Measurements from ENCODE around the gene HDAC2.
"Not testable (repeated sequence)": the region's sequence is repeated elsewhere in the genome, so short reads cannot be mapped to it uniquely, and the experiment has no call there.

HDAC2 gene

GRCh38 chr6:113920663-113921267 is 50.2 kb downstream of the HDAC2 start:
- no peak overlapping the region for H3K9ac ChIP-seq (ENCODE audit: low read depth, low read length)
- no peaks in the 10 kb centered on the region for H3K36me3 ChIP-seq (ENCODE audit: insufficient read depth, low read length)
- H3K4me1 ChIP-seq (ENCODE audit: insufficient read depth, low read length): peaks cover 5% of the 10 kb centered on the region; the same call in 1 of the 2 replicates
- no peaks in the 10 kb centered on the region for H3K9me3 ChIP-seq (ENCODE audit: control insufficient read depth, insufficient read depth, low read length)

GRCh38 chr6:113910285-113910684 is 60.7 kb downstream of the HDAC2 start:
- H3K4me1 ChIP-seq (ENCODE audit: insufficient read depth, low read length); H3K9ac ChIP-seq (ENCODE audit: low read depth, low read length): not testable (repeated sequence)

GRCh38 chr6:113909224-113909856 is 61.6 kb downstream of the HDAC2 start:
- Histone ChIP-seq H3K9ac (ENCODE audit: low read depth, low read length) (no peak overlapping the region), H3K9me3 (ENCODE audit: control insufficient read depth, insufficient read depth, low read length) (no peaks in the 10 kb centered on the region), H3K36me3 (ENCODE audit: insufficient read depth, low read length) (no peaks in the 10 kb centered on the region), H3K4me1 (ENCODE audit: insufficient read depth, low read length) (no peaks in the 10 kb centered on the region)

More at GRCh38 chr6:113910285-113910684, 60.7 kb downstream of the HDAC2 start:
- H3K36me3 ChIP-seq (ENCODE audit: insufficient read depth, low read length); H3K9me3 ChIP-seq (ENCODE audit: control insufficient read depth, insufficient read depth, low read length): not testable (repeated sequence)

- H3K9ac ChIP-seq (ENCODE audit: low read depth, low read length): no peak overlapping the region
- H3K4me1 ChIP-seq (ENCODE audit: insufficient read depth, low read length): no peaks in the 10 kb centered on the region
- H3K9me3 ChIP-seq (ENCODE audit: control insufficient read depth, insufficient read depth, low read length): no peaks in the 10 kb centered on the region
- no peaks in the 10 kb centered on the region for H3K36me3 ChIP-seq (ENCODE audit: insufficient read depth, low read length)
These were observed 62.1 kb downstream of the HDAC2 start for GRCh38 chr6:113908801-113909200.

GRCh38 chr6:113907102-113907815 is 63.7 kb downstream of the HDAC2 start:
- Histone ChIP-seq H3K9me3 (ENCODE audit: control insufficient read depth, insufficient read depth, low read length) (no peaks in the 10 kb centered on the region), H3K4me1 (ENCODE audit: insufficient read depth, low read length) (no peaks in the 10 kb centered on the region), H3K9ac (ENCODE audit: low read depth, low read length) (no peak overlapping the region), H3K36me3 (ENCODE audit: insufficient read depth, low read length) (no peaks in the 10 kb centered on the region)

- Histone ChIP-seq H3K4me1 (ENCODE audit: insufficient read depth, low read length) (no peaks in the 10 kb centered on the region), H3K9me3 (ENCODE audit: control insufficient read depth, insufficient read depth, low read length) (no peaks in the 10 kb centered on the region), H3K9ac (ENCODE audit: low read depth, low read length) (no peak overlapping the region), H3K36me3 (ENCODE audit: insufficient read depth, low read length) (no peaks in the 10 kb centered on the region)
These were observed 67.2 kb downstream of the HDAC2 start for GRCh38 chr6:113903666-113904330.

- no peaks in the 10 kb centered on the region for H3K4me1 ChIP-seq (ENCODE audit: insufficient read depth, low read length)
- H3K9ac ChIP-seq (ENCODE audit: low read depth, low read length): no peak overlapping the region
- H3K36me3 ChIP-seq (ENCODE audit: insufficient read depth, low read length): no peaks in the 10 kb centered on the region
- H3K9me3 ChIP-seq (ENCODE audit: control insufficient read depth, insufficient read depth, low read length): no peaks in the 10 kb centered on the region
These were observed 69.5 kb downstream of the HDAC2 start for GRCh38 chr6:113901482-113901881.

GRCh38 chr6:113894712-113895674 is 76.0 kb downstream of the HDAC2 start:
- H3K9me3 ChIP-seq (ENCODE audit: control insufficient read depth, insufficient read depth, low read length): no peaks in the 10 kb centered on the region
- H3K36me3 ChIP-seq (ENCODE audit: insufficient read depth, low read length): no peaks in the 10 kb centered on the region
- no peak overlapping the region for H3K9ac ChIP-seq (ENCODE audit: low read depth, low read length)
- no peaks in the 10 kb centered on the region; the same call in 1 of the 2 replicates for H3K4me1 ChIP-seq (ENCODE audit: insufficient read depth, low read length)

- no peaks in the 10 kb centered on the region for H3K36me3 ChIP-seq (ENCODE audit: insufficient read depth, low read length)
- H3K9ac ChIP-seq (ENCODE audit: low read depth, low read length): no peak overlapping the region
- no peaks in the 10 kb centered on the region for H3K9me3 ChIP-seq (ENCODE audit: control insufficient read depth, insufficient read depth, low read length)
- no peaks in the 10 kb centered on the region; the same call in 1 of the 2 replicates for H3K4me1 ChIP-seq (ENCODE audit: insufficient read depth, low read length)
These were observed 77.1 kb downstream of the HDAC2 start for GRCh38 chr6:113893866-113894265.

GRCh38 chr6:113893451-113893850 is 77.5 kb downstream of the HDAC2 start:
- Histone ChIP-seq H3K4me1 (ENCODE audit: insufficient read depth, low read length) (no peaks in the 10 kb centered on the region; the same call in 1 of the 2 replicates), H3K9ac (ENCODE audit: low read depth, low read length) (no peak overlapping the region), H3K36me3 (ENCODE audit: insufficient read depth, low read length) (no peaks in the 10 kb centered on the region), H3K9me3 (ENCODE audit: control insufficient read depth, insufficient read depth, low read length) (no peaks in the 10 kb centered on the region)

- Histone ChIP-seq H3K9ac (ENCODE audit: low read depth, low read length) (no peak overlapping the region), H3K9me3 (ENCODE audit: control insufficient read depth, insufficient read depth, low read length) (no peaks in the 10 kb centered on the region)
These were observed 81.9 kb downstream of the HDAC2 start for GRCh38 chr6:113888956-113889630.

GRCh38 chr6:113888493-113888892 is 82.5 kb downstream of the HDAC2 start:
- Histone ChIP-seq H3K9me3 (ENCODE audit: control insufficient read depth, insufficient read depth, low read length) (no peaks in the 10 kb centered on the region), H3K36me3 (ENCODE audit: insufficient read depth, low read length) (no peaks in the 10 kb centered on the region), H3K9ac (ENCODE audit: low read depth, low read length) (no peak overlapping the region)

More at GRCh38 chr6:113888956-113889630, 81.9 kb downstream of the HDAC2 start:
- Histone ChIP-seq H3K36me3 (ENCODE audit: insufficient read depth, low read length) (no peaks in the 10 kb centered on the region), H3K4me1 (ENCODE audit: insufficient read depth, low read length) (no peaks in the 10 kb centered on the region; the same call in 1 of the 2 replicates)

GRCh38 chr6:113886512-113886911 is 84.4 kb downstream of the HDAC2 start:
- Histone ChIP-seq H3K4me1 (ENCODE audit: insufficient read depth, low read length) (no peaks in the 10 kb centered on the region), H3K9me3 (ENCODE audit: control insufficient read depth, insufficient read depth, low read length) (no peaks in the 10 kb centered on the region), H3K9ac (ENCODE audit: low read depth, low read length) (no peak overlapping the region), H3K36me3 (ENCODE audit: insufficient read depth, low read length) (no peaks in the 10 kb centered on the region)

More at GRCh38 chr6:113888493-113888892, 82.5 kb downstream of the HDAC2 start:
- H3K4me1 ChIP-seq (ENCODE audit: insufficient read depth, low read length): no peaks in the 10 kb centered on the region; the same call in 1 of the 2 replicates

Data from ES-I3 (cell line).